ENCODE data around the gene PARVA.

The PARVA gene

GRCh38 chr11:12535321-12535720 is 157.9 kb downstream of the PARVA start:
- DNase-seq, result no peak

- no peak for DNase-seq
Observed at GRCh38 chr11:12536566-12536965, 159.2 kb downstream of the PARVA start.

- no peak for DNase-seq
Observed at GRCh38 chr11:12537778-12538401, 160.5 kb downstream of the PARVA start.

DNA sequence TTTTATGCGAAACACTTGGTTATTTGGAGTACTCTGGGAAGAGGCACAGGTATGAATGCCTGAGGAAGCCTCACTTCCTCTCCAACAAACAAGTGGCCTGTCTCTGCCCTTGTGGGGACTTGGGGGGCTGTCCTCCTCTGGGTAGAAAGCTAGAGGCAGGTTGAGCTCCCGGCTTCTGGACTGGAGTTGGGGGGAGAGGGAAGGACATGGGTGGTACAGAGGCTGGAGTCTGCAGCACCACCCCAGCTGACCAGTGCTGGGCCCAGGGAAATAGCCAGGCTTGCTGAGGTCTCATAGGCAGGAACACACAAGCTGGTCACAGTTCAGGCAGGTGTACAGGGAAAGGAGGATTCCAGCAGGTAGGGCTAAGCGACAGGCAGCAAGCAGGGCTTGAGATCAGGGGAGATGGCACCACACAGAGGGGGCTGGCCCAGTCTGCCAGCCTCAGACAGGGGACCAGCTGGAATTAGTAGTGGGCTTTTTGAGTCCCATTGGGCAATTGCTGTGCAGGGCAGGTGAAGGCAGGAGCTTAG is 161.6 kb downstream of the PARVA start:
- DNase-seq, result no peak

- no peak for DNase-seq
Observed at GRCh38 chr11:12539572-12539971, 162.2 kb downstream of the PARVA start.

- no peak for DNase-seq
Observed at GRCh38 chr11:12540075-12540680, 162.8 kb downstream of the PARVA start.

GRCh38 chr11:12540913-12541582 is 163.7 kb downstream of the PARVA start:
- no peak for DNase-seq

GRCh38 chr11:12541583-12542151 is 164.3 kb downstream of the PARVA start:
- DNase-seq, result no peak

DNA sequence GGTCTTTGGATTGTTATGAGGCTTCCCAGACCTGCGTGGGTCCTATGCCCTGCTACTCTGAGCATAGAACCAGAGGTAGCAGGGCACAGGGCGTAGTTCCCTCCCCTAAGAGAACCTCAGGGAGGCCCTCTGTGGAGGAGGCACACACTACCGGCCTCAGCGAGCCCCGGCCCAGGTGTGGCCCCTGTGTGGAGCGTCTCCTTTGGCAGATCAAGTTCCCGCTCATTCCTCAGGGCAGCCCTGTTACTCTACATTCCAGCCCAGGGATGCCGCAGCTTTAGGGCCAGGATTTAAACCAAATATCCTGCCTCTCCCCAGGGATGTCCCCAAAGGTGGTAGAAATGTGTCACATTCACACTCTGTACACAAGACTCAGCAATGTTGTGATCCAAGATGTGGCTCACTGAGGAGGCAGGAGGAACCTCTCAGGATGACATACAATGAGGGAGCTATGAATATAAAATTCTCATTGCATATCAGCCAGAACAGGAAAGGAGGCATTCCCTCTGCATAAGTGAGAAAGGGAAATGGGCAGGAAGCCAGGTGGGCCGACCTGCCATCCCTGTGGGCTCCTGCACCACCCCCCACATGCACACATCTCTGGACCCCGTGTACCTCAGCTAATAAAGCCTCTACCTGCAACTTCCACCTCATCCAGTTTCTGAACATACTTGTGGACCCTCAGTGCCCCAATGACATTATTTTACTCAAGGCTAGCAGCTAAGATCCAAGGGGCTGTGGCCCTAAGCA is 165.0 kb downstream of the PARVA start:
- no peak for DNase-seq

DNA sequence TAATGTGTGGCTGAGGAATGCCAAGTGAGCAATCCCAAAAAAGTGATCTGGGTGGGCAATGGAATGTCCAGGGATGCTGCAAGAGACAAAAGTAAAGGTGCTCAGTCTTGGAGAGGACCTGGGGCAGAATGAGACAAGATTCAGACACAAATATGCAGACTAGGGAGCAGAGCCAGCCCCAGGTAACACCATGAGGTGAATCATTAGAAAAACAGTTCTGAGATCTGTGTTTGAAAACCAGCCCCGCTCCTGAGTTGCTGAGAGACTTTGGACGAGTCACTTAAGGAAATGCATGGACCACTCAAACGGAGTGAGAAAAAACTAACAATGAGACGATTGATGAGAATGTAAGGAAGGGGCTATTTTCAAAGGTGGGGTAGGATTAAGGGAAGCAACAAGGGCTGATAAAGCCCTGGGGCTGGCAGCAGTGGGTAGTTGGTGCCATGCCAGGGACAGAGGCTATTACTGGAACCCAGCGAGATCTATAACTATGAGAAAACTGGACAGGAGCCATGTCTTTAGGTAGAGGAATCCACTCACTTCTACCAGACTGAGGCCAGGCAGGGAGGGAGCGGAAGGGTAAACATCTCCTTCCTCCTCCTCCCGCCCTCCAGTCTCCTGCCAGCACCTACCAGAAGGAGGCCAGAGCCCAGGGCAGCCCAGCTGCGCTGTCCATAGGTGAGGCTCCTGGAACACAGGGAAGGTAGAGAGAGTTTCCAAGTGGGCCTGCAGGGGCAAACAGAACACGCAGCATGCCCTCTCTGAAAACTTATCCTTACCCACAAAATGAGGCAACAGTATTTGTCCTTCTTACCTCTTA is 166.4 kb downstream of the PARVA start:
- no peak for DNase-seq

DNA sequence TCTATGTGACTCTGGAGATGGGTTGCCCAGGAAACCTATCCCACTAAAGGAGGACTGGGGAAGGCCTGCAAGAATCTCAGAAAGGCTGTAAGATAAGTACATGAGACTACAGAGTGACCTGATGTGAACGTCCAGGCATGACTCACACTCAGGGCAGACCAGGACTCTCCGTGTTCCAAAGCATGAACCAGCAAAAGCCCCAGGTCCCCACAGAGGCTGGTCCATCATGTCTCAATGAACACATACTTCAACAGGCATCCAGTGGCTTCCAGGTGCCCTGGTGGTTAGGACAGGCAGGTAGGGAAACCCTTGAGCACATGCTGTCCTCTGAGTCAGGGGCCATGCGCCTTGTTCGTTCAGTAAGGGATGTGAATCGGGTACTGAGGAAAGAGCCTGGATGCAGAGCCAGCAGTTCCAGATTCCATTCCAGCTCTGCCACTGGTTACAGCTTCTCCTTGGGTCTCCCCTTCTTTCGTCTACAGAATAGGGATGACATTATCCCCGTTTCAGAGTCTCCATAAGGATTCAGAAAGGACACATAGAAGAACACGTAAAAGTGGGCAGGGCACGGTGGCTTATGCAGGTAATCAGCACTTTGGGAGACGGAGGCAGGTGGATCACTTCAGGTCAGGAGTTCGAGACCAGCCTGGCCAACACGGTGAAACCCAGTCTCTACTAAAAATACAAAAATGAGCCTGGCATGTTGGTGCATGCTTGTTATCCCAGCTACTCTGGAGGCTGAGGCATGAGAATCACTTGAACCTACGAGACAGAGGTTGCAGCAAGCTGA is 167.8 kb downstream of the PARVA start:
- DNase-seq, result no peak

DNA sequence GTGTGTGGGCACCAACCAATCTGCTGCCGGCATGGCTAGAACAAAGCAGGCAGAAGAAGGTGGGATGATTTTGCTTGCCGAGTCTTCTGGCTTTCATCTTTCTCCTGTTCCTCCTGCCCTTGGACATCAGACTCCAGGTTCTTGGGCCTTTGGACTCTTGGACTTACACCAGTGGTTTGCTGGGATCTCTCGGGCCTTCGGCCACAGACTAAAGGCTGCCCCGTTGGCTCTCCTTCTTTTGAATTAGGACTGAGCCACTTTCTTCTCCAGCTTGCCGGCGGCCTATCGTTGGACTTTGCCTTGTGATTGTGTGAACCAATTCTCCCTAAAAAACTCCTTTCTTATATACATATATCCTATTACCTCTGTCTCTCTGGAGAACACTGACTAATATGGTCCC is 168.8 kb downstream of the PARVA start:
- DNase-seq, result no peak

DNA sequence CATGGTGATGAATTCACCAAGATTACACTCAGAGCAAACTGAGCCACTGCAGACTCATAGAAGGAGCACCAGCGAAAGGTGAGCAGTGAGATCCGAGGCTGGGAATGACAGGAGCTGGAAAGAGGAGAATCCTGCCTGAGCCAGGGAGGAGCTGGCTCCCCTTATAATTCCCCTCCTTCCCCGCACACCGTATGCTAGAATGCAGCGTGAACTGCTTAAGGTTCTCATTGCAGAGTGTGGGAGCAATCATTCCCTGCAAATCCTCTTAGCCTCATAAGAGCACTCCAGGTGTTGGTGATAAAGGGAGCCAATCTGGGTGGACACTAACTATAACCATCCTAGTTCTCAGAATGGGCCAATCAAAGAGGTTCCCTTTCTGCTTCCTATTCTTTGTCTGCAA is 169.3 kb downstream of the PARVA start:
- DNase-seq, result no peak

- DNase-seq, result no peak
Observed at GRCh38 chr11:12547953-12548650, 170.7 kb downstream of the PARVA start.

DNA sequence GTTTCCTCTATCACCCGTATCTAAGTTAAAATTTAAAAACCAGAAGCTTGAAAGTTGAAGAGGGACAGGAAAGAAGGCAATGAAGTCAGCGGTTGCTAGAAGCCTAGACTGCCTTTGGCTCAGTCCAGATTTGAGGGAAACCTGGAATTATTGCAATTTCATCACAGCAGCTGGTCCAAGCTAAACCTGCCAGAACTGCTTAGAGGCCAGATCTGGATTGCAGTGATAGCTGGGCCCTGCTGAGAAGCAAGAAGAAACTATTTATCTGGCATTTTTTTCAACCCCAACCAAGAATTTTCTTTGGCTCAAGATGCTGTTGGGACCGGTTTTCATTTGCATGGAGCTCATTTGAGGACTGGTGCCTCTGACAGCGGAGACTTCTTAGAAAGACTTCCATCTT is 175.3 kb downstream of the PARVA start:
- no peak for DNase-seq

DNA sequence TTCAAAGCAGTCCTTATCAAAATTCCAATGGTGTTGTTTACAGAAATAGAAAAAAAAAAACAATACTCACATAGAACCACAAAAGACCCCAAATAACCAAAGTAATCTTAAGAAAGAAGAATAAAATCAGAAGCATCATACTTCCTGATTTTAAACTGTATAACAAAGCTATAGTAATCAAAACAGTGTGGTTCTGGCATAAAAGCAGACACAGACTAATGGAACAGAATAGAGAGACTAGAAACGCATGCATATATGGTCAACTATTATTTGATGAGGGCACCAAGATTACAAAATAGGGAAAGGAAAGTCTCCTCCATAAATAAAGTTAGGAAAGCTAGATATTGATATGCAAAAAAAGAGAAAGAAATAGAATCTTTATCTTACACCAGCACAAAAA is 176.8 kb downstream of the PARVA start:
- no peak for DNase-seq

GRCh38 chr11:12556155-12556554 is 178.8 kb downstream of the PARVA start:
- no peak for DNase-seq

DNA sequence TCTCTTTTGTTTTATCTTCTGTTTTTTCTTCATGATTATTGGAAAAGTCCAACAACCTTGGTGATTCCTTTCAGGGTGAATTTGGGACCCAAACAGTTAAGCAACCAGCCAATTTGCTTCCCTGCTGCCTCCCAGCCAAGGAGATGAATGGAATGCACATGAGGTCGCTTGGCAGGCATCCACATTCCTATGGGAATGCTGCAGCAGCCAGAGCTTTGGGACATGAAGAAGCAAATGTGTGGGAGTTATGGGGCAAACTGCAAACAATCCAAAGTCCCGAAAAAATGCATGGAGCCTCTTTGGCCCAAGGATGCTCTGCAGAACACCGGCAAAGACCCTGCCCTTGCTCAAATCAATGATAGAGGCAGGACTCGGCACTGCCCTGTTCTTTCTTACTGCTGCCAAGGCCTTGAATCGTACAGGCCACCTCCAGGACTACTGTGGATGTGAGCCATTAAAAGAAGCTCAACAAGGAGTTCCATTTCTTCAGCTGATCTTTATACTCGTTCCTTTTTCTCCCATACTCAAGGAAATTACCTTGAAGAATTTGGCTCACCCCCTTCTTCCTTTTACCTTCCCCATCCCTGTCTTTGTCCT is 179.5 kb downstream of the PARVA start:
- no peak for DNase-seq

DNA sequence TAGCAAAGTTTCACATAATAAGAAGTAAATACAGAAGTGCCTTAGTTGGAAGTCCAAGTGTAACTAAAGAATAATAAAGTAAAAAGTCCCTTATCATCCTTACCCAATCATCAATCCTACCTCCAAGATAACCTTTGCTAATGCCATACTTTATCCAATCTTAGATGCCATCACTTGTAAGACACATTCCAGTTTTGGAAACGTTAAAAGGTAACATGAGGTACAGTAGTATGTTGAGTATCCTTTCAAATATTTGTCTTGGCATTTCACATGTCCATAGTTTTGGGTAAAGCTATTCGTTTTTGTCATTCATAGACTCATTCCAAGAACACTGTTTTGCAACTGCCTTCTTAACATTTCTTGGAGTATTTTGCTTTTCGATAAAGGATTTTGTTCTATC is 181.6 kb downstream of the PARVA start:
- no peak for DNase-seq

DNA sequence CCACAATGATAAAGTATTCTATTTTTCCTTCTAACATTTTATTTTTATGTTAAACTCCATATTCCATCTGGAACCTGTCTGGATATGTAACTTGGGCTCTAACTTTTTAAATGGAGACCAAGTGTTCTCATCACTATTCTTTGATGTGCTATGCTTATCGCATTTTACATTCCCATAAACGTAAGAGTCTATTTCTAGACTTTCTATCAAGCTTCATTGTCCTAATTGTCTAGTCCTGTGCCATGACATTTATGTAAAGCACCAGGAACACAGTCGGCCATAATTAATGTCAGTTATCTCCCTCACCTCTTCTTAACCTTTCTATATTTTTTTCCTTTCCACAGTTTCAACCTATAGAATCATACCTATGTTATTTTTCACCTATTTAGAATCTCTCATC is 183.0 kb downstream of the PARVA start:
- DNase-seq, result no peak

Measured in activated gamma-delta T cell (primary cell).